AG04450 (cell line): ENCODE measurements around the gene ZNF57. TPM values are rescaled to one million over a fixed set of nuclear protein-coding genes. Genes with fewer than 3 reads are reported as not detected.
"Not testable (repeated sequence)": the region's sequence is repeated elsewhere in the genome, so short reads cannot be mapped to it uniquely, and the experiment has no call there.

ENCODE experiments used
- CTCF ChIA-PET: fragments of 300-600, 350-600 bp; formaldehyde crosslinking; extraction: SDS; loops from one replicate; lab custom pipeline; 2022; ENCODE audit warnings: antibody characterized with exemption, inconsistent platforms; lab: Charles Lee
- POLR2A ChIA-PET: fragments of 350-600 bp; formaldehyde crosslinking; extraction: SDS; loops from one replicate; lab custom pipeline; 2021; ENCODE audit warnings: antibody characterized with exemption, inconsistent platforms; lab: Yijun Ruan, JAX
- DNase-seq: peaks from one replicate; pipeline ENCODE4 v3.0.0-alpha.2; 2011; ENCODE audit warnings: low read depth, low spot score
- H3K27ac ChIP-seq: one replicate; pipeline ENCODE4 v1.5.1; 2012; ENCODE audit warnings: low read depth, low read length, control low read depth
- H3K27me3 ChIP-seq: one replicate; pipeline ENCODE4 v1.6.0; 2012; ENCODE audit warnings: low read length; ENCODE audit not compliant: control insufficient read depth, insufficient read depth
- H3K4me3 ChIP-seq: 2 replicates; pipeline ENCODE4 v1.5.1; 2011; ENCODE audit warnings: mild to moderate bottlenecking, low read depth, low read length, control low read depth
- H3K9me3 ChIP-seq: 2 replicates; pipeline ENCODE4 v1.5.1; 2012; ENCODE audit warnings: low read length; ENCODE audit not compliant: control insufficient read depth, insufficient read depth
- CTCF ChIP-seq: IDR thresholded peaks from 2 replicates; pipeline ENCODE4 v1.5.1; 2011; ENCODE audit warnings: low read depth, low read length, control low read depth, inconsistent platforms
- polyA plus RNA-seq: library from polyadenylated mRNA; depleted of rRNA; stranded (reverse); fragments of >200 nt; gene quantifications from 2 replicates; pipeline ENCODE4 v1.2.3, GENCODE V29; 2011; rRNA removed

The ZNF57 gene
- polyA plus RNA-seq, 1 experiment = 2.4 TPM

- no peak for TF ChIP-seq CTCF
- DNase-seq = no peak
- CTCF ChIA-PET = interaction anchor here (0.7 to 2.0 kb wide), 7 partner anchors 12 to 247 kb away, joined by 4 to 32 read pairs (median 10); no protein-coding TSS in a partner anchor
- POLR2A ChIA-PET = interaction anchor here (0.5 to 0.7 kb wide), 3 partner anchors 67 to 166 kb away, joined by 5 to 8 read pairs (median 7); no protein-coding TSS in a partner anchor
- H3K4me3 ChIP-seq = no peak overlapping the region
- peaks cover 4% of the 10 kb centered on the region; the same call in 1 of the 2 replicates for H3K9me3 ChIP-seq
- no peak overlapping the region for H3K27ac ChIP-seq
- no peaks in the 10 kb centered on the region for H3K27me3 ChIP-seq
Measured at GRCh38 chr19:2963122-2963521, 62.4 kb downstream of the ZNF57 start.

GRCh38 chr19:2963631-2964030, 62.9 kb downstream of the ZNF57 start:
- H3K27ac ChIP-seq, H3K27me3 ChIP-seq, DNase-seq, CTCF ChIA-PET, H3K4me3 ChIP-seq, POLR2A ChIA-PET, H3K9me3 ChIP-seq: not testable (repeated sequence)

- DNase-seq = no peak
- POLR2A ChIA-PET = no interaction called here
- Histone ChIP-seq H3K27ac (no peak overlapping the region), H3K4me3 (no peak overlapping the region), H3K27me3 (no peaks in the 10 kb centered on the region), H3K9me3 (peaks cover 4% of the 10 kb centered on the region; the same call in 1 of the 2 replicates)
- TF ChIP-seq CTCF = no peak
- CTCF ChIA-PET = interaction anchor here (0.9 to 1.2 kb wide), 2 partner anchors 14 to 139 kb away, joined by 4 to 6 read pairs; no protein-coding TSS in a partner anchor
Measured at GRCh38 chr19:2964874-2965273, 64.1 kb downstream of the ZNF57 start.

GRCh38 chr19:2967972-2968371, 67.2 kb downstream of the ZNF57 start:
- peaks cover 4% of the 10 kb centered on the region; the same call in 1 of the 2 replicates for H3K9me3 ChIP-seq
- DNase-seq = no peak
- POLR2A ChIA-PET = interaction anchor here (1.6 kb wide), 1 partner anchor 68 kb away, joined by 4 read pairs; no protein-coding TSS in a partner anchor
- H3K4me3 ChIP-seq = no peak overlapping the region
- no peak overlapping the region for H3K27ac ChIP-seq
- no peaks in the 10 kb centered on the region for H3K27me3 ChIP-seq
- CTCF ChIA-PET = interaction anchor here (1.0 to 1.3 kb wide), 4 partner anchors 8 to 141 kb away, joined by 4 to 5 read pairs (median 4); no protein-coding TSS in a partner anchor
- no peak for TF ChIP-seq CTCF

Other genes starting within 250 kb of the ZNF57 start
- gene GNG7, start 198.2 kb upstream of the ZNF57 start, polyA plus RNA-seq = 0.56 and 0.57 TPM in 2 replicates
- gene DIRAS1, start 179.6 kb upstream of the ZNF57 start, polyA plus RNA-seq = 12.5 and 13.5 TPM in 2 replicates
- 27.9 and 37.4 TPM in 2 replicates for gene SLC39A3, start 160.9 kb upstream of the ZNF57 start, polyA plus RNA-seq
- gene SGTA, start 117.7 kb upstream of the ZNF57 start, polyA plus RNA-seq = 44.0 and 56.5 TPM in 2 replicates
- 35.4 and 45.6 TPM in 2 replicates for gene THOP1, start 115.4 kb upstream of the ZNF57 start, polyA plus RNA-seq
- 1.8 and 2.0 TPM in 2 replicates for gene ZNF554, start 81.1 kb upstream of the ZNF57 start, polyA plus RNA-seq
- gene ZNF555, start 59.5 kb upstream of the ZNF57 start, polyA plus RNA-seq = 6.2 and 7.1 TPM in 2 replicates
- gene ZNF556, start 33.6 kb upstream of the ZNF57 start, polyA plus RNA-seq = not detected in 2 replicates
- gene ZNF77, start 44.0 kb downstream of the ZNF57 start, polyA plus RNA-seq = 3.6 TPM in 2 replicates
- gene TLE6, start 76.6 kb downstream of the ZNF57 start, polyA plus RNA-seq = 0.51 and 0.72 TPM in 2 replicates
- gene TLE2, start 128.4 kb downstream of the ZNF57 start, polyA plus RNA-seq = 0.47 and 0.82 TPM in 2 replicates
- 317 and 392 TPM in 2 replicates for gene TLE5, start 161.6 kb downstream of the ZNF57 start, polyA plus RNA-seq
- gene GNA11, start 193.4 kb downstream of the ZNF57 start, polyA plus RNA-seq = 8.9 and 17.2 TPM in 2 replicates
- not detected in 2 replicates for gene GNA15, start 235.1 kb downstream of the ZNF57 start, polyA plus RNA-seq